HepG2 (cell line): ENCODE data around the gene AUP1. TPM values are rescaled to one million over a fixed set of nuclear protein-coding genes. Genes with fewer than 3 reads are reported as not detected.
A peak's percentile ranks its signal among the peaks of the same experiment; 100 is the strongest.

Experiments
- AGO1 ChIP-seq: fragments of 200-400 bp; formaldehyde crosslinking; IDR thresholded peaks from 2 replicates; pipeline ENCODE4 v1.6.1; 2017; ENCODE audit warnings: mild to moderate bottlenecking, low read depth, low read length, moderate library complexity; ENCODE audit not compliant: poor library complexity, severe bottlenecking
- DNMT3B ChIP-seq: conservative IDR thresholded peaks from 2 replicates; pipeline ENCODE4 v1.6.1; 2016; ENCODE audit warnings: missing biosample characterization, control low read depth
- GZF1 ChIP-seq: sonication (generic); formaldehyde crosslinking; IDR thresholded peaks from 2 replicates; pipeline ENCODE4 v1.5.1; 2020; ENCODE audit warnings: mild to moderate bottlenecking, missing genetic modification reagents
- HCFC1 ChIP-seq: fragments of 150-350 bp; IDR thresholded peaks from 2 replicates; pipeline ENCODE4 v1.6.1; 2014; ENCODE audit warnings: low read depth, low read length
- HNF1A ChIP-seq, 2 experiments: sonication (generic) in 1 of 2; formaldehyde crosslinking in 1 of 2; IDR thresholded peaks; 2 replicates each; pipeline versions ENCODE4 v1.4.0 to v1.6.1; 2016 to 2020; ENCODE audit warnings: borderline replicate concordance in 1 of 2, low read depth in 1 of 2, mild to moderate bottlenecking in 1 of 2, missing genetic modification reagents in 1 of 2
- HOMEZ ChIP-seq: IDR thresholded peaks from 2 replicates; pipeline ENCODE4 v1.6.1; 2016; ENCODE audit warnings: low read depth
- MAF1 ChIP-seq: sonication (generic); formaldehyde crosslinking; IDR thresholded peaks from 2 replicates; pipeline ENCODE4 v1.5.0; 2020; ENCODE audit warnings: missing genetic modification reagents, borderline replicate concordance
- MEF2D ChIP-seq: sonication (generic); formaldehyde crosslinking; IDR thresholded peaks from 2 replicates; pipeline ENCODE4 v1.5.1; 2020; ENCODE audit warnings: mild to moderate bottlenecking, missing genetic modification reagents
- MEIS2 ChIP-seq: sonication (generic); formaldehyde crosslinking; IDR thresholded peaks from 2 replicates; pipeline ENCODE4 v1.9.0; 2021; ENCODE audit warnings: mild to moderate bottlenecking, missing genetic modification reagents
- MYC ChIP-seq: sonication (generic); formaldehyde crosslinking; IDR thresholded peaks from 2 replicates; pipeline ENCODE4 v1.9.0; 2021; ENCODE audit warnings: missing genetic modification reagents, borderline replicate concordance
- NRL ChIP-seq: sonication (generic); formaldehyde crosslinking; IDR thresholded peaks from 2 replicates; pipeline ENCODE4 v1.5.0; 2020; ENCODE audit warnings: missing genetic modification reagents, mild to moderate bottlenecking, moderate library complexity, borderline replicate concordance
- REL ChIP-seq: sonication (generic); formaldehyde crosslinking; conservative IDR thresholded peaks from 2 replicates; pipeline ENCODE4 v1.8.0; 2022; ENCODE audit warnings: mild to moderate bottlenecking, missing genetic modification reagents, moderate library complexity
- RXRA ChIP-seq: sonication (generic); formaldehyde crosslinking; IDR thresholded peaks from 2 replicates; pipeline ENCODE4 v1.5.1; 2020; ENCODE audit warnings: missing genetic modification reagents
- RXRB ChIP-seq: IDR thresholded peaks from 2 replicates; pipeline ENCODE4 v1.6.1; 2016; ENCODE audit warnings: borderline replicate concordance, missing genetic modification reagents, missing compliant biosample characterization
- SNAI1 ChIP-seq: sonication (generic); formaldehyde crosslinking; IDR thresholded peaks from 2 replicates; pipeline ENCODE4 v1.5.0; 2020; ENCODE audit warnings: mild to moderate bottlenecking, missing genetic modification reagents, borderline replicate concordance
- SRY ChIP-seq: sonication (generic); formaldehyde crosslinking; IDR thresholded peaks from 2 replicates; pipeline ENCODE4 v1.8.0; 2022; ENCODE audit warnings: mild to moderate bottlenecking, missing genetic modification reagents
- TAF15 ChIP-seq: fragments of 200-400 bp; formaldehyde crosslinking; IDR thresholded peaks from one replicate; pipeline ENCODE4 v1.6.1; 2018; ENCODE audit warnings: mild to moderate bottlenecking, low read depth, low read length; ENCODE audit not compliant: poor library complexity, severe bottlenecking
- TBP ChIP-seq: sonication (generic); formaldehyde crosslinking; IDR thresholded peaks from 2 replicates; pipeline ENCODE4 v1.5.0; 2020; ENCODE audit warnings: missing genetic modification reagents
- ZNF24 ChIP-seq: fragments of 450-650 bp; IDR thresholded peaks from 2 replicates; pipeline ENCODE4 v1.6.1; 2017; ENCODE audit warnings: antibody characterized with exemption, mild to moderate bottlenecking
- ZNF343 ChIP-seq: sonication (generic); formaldehyde crosslinking; IDR thresholded peaks from 2 replicates; pipeline ENCODE4 v1.4.0; 2020; ENCODE audit warnings: mild to moderate bottlenecking, missing genetic modification reagents
- ZNF468 ChIP-seq: sonication (generic); formaldehyde crosslinking; IDR thresholded peaks from 2 replicates; pipeline ENCODE4 v1.8.0; 2022; ENCODE audit warnings: mild to moderate bottlenecking, moderate library complexity, missing genetic modification reagents
- ZNF558 ChIP-seq: sonication (generic); formaldehyde crosslinking; IDR thresholded peaks from 2 replicates; pipeline ENCODE4 v1.9.0; 2022; ENCODE audit warnings: mild to moderate bottlenecking, missing genetic modification reagents, borderline replicate concordance
- ZNF580 ChIP-seq: IDR thresholded peaks from 2 replicates; pipeline ENCODE4 v1.6.1; 2016; ENCODE audit warnings: low read depth, borderline replicate concordance
- ZNF670 ChIP-seq: sonication (generic); formaldehyde crosslinking; IDR thresholded peaks from 2 replicates; pipeline ENCODE4 v1.8.0; 2022; ENCODE audit warnings: mild to moderate bottlenecking, missing genetic modification reagents, borderline replicate concordance
- ZNF777 ChIP-seq: sonication (generic); formaldehyde crosslinking; IDR thresholded peaks from 2 replicates; pipeline ENCODE4 v1.4.0; 2020; ENCODE audit warnings: missing genetic modification reagents
- polyA plus RNA-seq, 8 experiments: library from polyadenylated mRNA; depleted of rRNA in 3 of 8; stranded (reverse) in 7 of 8; unstranded in 1 of 8; fragments of >200 nt; fragmentation: Illumina TruSeq in 4 of 8; extraction: Trizol in 4 of 8; gene quantifications; 2 replicates each; pipeline versions ENCODE4 v1.2.1 to v1.2.3, GENCODE V29; 2011 to 2016; ENCODE audit warnings: low read depth in 4 of 8, missing spikeins in 1 of 8, mixed read lengths in 1 of 8; ENCODE audit not compliant: insufficient read depth in 1 of 8
- total RNA-seq, 5 experiments: library from RNA; depleted of rRNA; stranded (reverse); fragments of >200 nt; fragmentation: Illumina TruSeq; extraction: Trizol; gene quantifications; 2 replicates each; pipeline ENCODE4 v1.2.3, GENCODE V29; 2016; ENCODE audit warnings: low read depth in 1 of 5

Gene AUP1
- total and polyA plus RNA-seq, 2 of the 13 experiments (the other 11 are each of a cell fraction or from before 2014, with no cell fraction given), result 174 to 267 TPM

- TF ChIP-seq ZNF558 (CRISPR knock-in tag) (no peak), ZNF24 (no peak), ZNF468 (CRISPR knock-in tag) (no peak), ZNF777 (CRISPR knock-in tag) (no peak), AGO1 (peak; percentile 84), TBP (CRISPR knock-in tag) (no peak), SNAI1 (CRISPR knock-in tag) (no peak), RXRB (CRISPR knock-in tag) (no peak), NRL (CRISPR knock-in tag) (no peak), ZNF343 (CRISPR knock-in tag) (0 out of 2 replicates have a peak, but pooled peaks have one; percentile 27), TAF15 (no peak), MEF2D (CRISPR knock-in tag) (no peak), HCFC1 (no peak), REL (0 out of 2 replicates have a peak, but pooled peaks have one; percentile 62), ZNF580 (CRISPR knock-in tag) (no peak), HOMEZ (CRISPR knock-in tag) (no peak), ZNF670 (no peak), MYC (CRISPR knock-in tag) (0 out of 2 replicates have a peak, but pooled peaks have one; percentile 7), GZF1 (CRISPR knock-in tag) (0 out of 2 replicates have a peak, but pooled peaks have one; percentile 69), SRY (CRISPR knock-in tag) (no peak; the same call in 1 of the 2 replicates), MAF1 (CRISPR knock-in tag) (no peak), DNMT3B (no peak), HNF1A (IDR thresholded peaks at IDR 0.05; ENCODE audit: low read depth) (no peak), HNF1A (CRISPR knock-in tag; IDR thresholded peaks at IDR 0.05; ENCODE audit: borderline replicate concordance) (no peak), RXRA (no peak; the same call in 1 of the 2 replicates), MEIS2 (CRISPR knock-in tag) (0 out of 2 replicates have a peak, but pooled peaks have one; percentile 27)
Measured at GRCh38 chr2:74499267-74499939, 30.1 kb downstream of the AUP1 start, which contains the start of gene LBX2 (continued).
